GM04503 (cell line): ENCODE results near the gene ATP11C.
"Not testable (repeated sequence)": the region's sequence is repeated elsewhere in the genome, so short reads cannot be mapped to it uniquely, and the experiment has no call there.

ENCODE experiments used
- DNase-seq: peaks from one replicate; pipeline ENCODE4 v3.0.0-alpha.2; 2012; ENCODE audit warnings: low read depth

Gene ATP11C

GRCh38 chrX:139856826-139857225 is 76.0 kb downstream of the ATP11C start:
- not testable (repeated sequence) for DNase-seq

- peak; percentile 14 for DNase-seq
Observed at GRCh38 chrX:139851730-139852129, 81.1 kb downstream of the ATP11C start.

GRCh38 chrX:139850968-139851367 is 81.9 kb downstream of the ATP11C start:
- DNase-seq = no peak

- DNase-seq = no peak
Observed at GRCh38 chrX:139844884-139845283, 88.0 kb downstream of the ATP11C start.

- no peak for DNase-seq
Observed at GRCh38 chrX:139844163-139844562, 88.7 kb downstream of the ATP11C start.

- no peak for DNase-seq
Observed at GRCh38 chrX:139842326-139843185, 90.3 kb downstream of the ATP11C start.

GRCh38 chrX:139836335-139836734 is 96.5 kb downstream of the ATP11C start:
- not testable (repeated sequence) for DNase-seq

GRCh38 chrX:139834879-139835278 is 98.0 kb downstream of the ATP11C start:
- DNase-seq = no peak

- DNase-seq = no peak
Observed at GRCh38 chrX:139832718-139833309, 100.0 kb downstream of the ATP11C start.

- no peak for DNase-seq
Observed at GRCh38 chrX:139831675-139832456, 101.0 kb downstream of the ATP11C start.

- no peak for DNase-seq
Observed at GRCh38 chrX:139831017-139831416, 101.8 kb downstream of the ATP11C start.

GRCh38 chrX:139828830-139829229 is 104.0 kb downstream of the ATP11C start:
- no peak for DNase-seq

GRCh38 chrX:139828033-139828432 is 104.8 kb downstream of the ATP11C start:
- no peak for DNase-seq

- peak; percentile 60 for DNase-seq
Observed at GRCh38 chrX:139826065-139827044, 106.5 kb downstream of the ATP11C start.

- no peak for DNase-seq
Observed at GRCh38 chrX:139825618-139826017, 107.2 kb downstream of the ATP11C start.

GRCh38 chrX:139823806-139824205 is 109.0 kb downstream of the ATP11C start:
- DNase-seq = no peak

- DNase-seq = no peak
Observed at GRCh38 chrX:139820358-139820984, 112.4 kb downstream of the ATP11C start.

GRCh38 chrX:139816204-139816603 is 116.6 kb downstream of the ATP11C start:
- no peak for DNase-seq

- DNase-seq = no peak
Observed at GRCh38 chrX:139815771-139816170, 117.1 kb downstream of the ATP11C start.

- DNase-seq = no peak
Observed at GRCh38 chrX:139811942-139812629, 120.8 kb downstream of the ATP11C start.
